Endothelial cell of umbilical vein (primary cell): Measurements from ENCODE around the gene CDKL4. TPM values are rescaled to one million over a fixed set of nuclear protein-coding genes. Genes with fewer than 3 reads are reported as not detected.
"Not testable (repeated sequence)": the region's sequence is repeated elsewhere in the genome, so short reads cannot be mapped to it uniquely, and the experiment has no call there.

Experiments used
- BruUV-seq: library from RNA; stranded (reverse); fragments of 400-500 nt; replicated peaks from 2 replicates; lab custom pipeline; 2021; lab: Mats Ljungman, UMichigan
- CTCF ChIA-PET: fragments of 300-600, 350-600 bp; sonication (Branson Sonifier 250); formaldehyde crosslinking; loops from one replicate; lab custom pipeline; 2021; ENCODE audit warnings: antibody characterized with exemption, inconsistent platforms; lab: Charles Lee
- POLR2A ChIA-PET: fragments of 300-600, 350-600 bp; sonication (Branson Sonifier 250); formaldehyde crosslinking; loops from one replicate; lab custom pipeline; 2021; ENCODE audit warnings: antibody characterized with exemption, inconsistent platforms; lab: Charles Lee
- DNase-seq: peaks from one replicate; pipeline ENCODE4 v3.0.0-alpha.2; 2011; ENCODE audit warnings: low read depth, low spot score
- FAIRE-seq: peaks from 2 replicates; lab custom pipeline; 2011; peaks lifted over from hg19 to GRCh38; lab: Jason Lieb, UNC
- H2AFZ ChIP-seq: 2 replicates; pipeline ENCODE4 v1.6.0; 2012; ENCODE audit warnings: low read depth, low read length, control low read depth, inconsistent platforms
- H3K27ac ChIP-seq: 2 replicates; pipeline ENCODE4 v1.5.1; 2011; ENCODE audit warnings: low read depth, mild to moderate bottlenecking, control low read depth, low read length, moderate library complexity; ENCODE audit not compliant: insufficient read depth
- H3K27me3 ChIP-seq, 2 experiments: 2 replicates each; pipeline versions ENCODE4 v1.6.0 to v1.6.1; 2011; ENCODE audit warnings: low read length in 2 of 2, mixed read lengths in 1 of 2; ENCODE audit not compliant: control insufficient read depth in 2 of 2, insufficient read depth in 2 of 2
- H3K36me3 ChIP-seq, 2 experiments: 2 replicates in 1 of 2; 3 replicates in 1 of 2; pipeline ENCODE4 v1.5.1; 2011; ENCODE audit warnings: low read length in 2 of 2, mild to moderate bottlenecking in 1 of 2, moderate library complexity in 1 of 2; ENCODE audit not compliant: control insufficient read depth in 2 of 2, insufficient read depth in 2 of 2; ENCODE audit errors: extremely low read depth in 1 of 2
- H3K4me1 ChIP-seq: 3 replicates; pipeline ENCODE4 v1.5.1; 2011; ENCODE audit warnings: mild to moderate bottlenecking, low read length; ENCODE audit not compliant: control insufficient read depth, insufficient read depth; ENCODE audit errors: extremely low read depth
- H3K4me2 ChIP-seq: 2 replicates; pipeline ENCODE4 v1.6.1; 2011; ENCODE audit warnings: low read length, control low read depth, mixed read lengths; ENCODE audit not compliant: insufficient read depth
- H3K4me3 ChIP-seq, 3 experiments: fragments of 200-600 bp in 1 of 3; sonication (generic), shearing (Covaris generic) in 1 of 3; replicated peaks in 1 of 3; 2 replicates each; pipeline ENCODE4 v1.5.1; 2011 to 2016; ENCODE audit warnings: control low read depth in 3 of 3, low read length in 3 of 3, mild to moderate bottlenecking in 2 of 3, inconsistent platforms in 1 of 3, low read depth in 1 of 3, moderate library complexity in 1 of 3; ENCODE audit not compliant: insufficient read depth in 1 of 3
- H3K79me2 ChIP-seq: 2 replicates; pipeline ENCODE4 v1.6.0; 2012; ENCODE audit warnings: low read length, inconsistent platforms; ENCODE audit not compliant: control insufficient read depth, insufficient read depth
- H3K9ac ChIP-seq: replicated peaks from 2 replicates; pipeline ENCODE3; 2011; ENCODE audit warnings: low read length, control low read depth; ENCODE audit not compliant: insufficient read depth; ENCODE audit errors: extremely low read depth
- H3K9me1 ChIP-seq: replicated peaks from 3 replicates; pipeline ENCODE4 v1.6.0; 2011; ENCODE audit warnings: mild to moderate bottlenecking, low read length; ENCODE audit not compliant: control insufficient read depth, insufficient read depth; ENCODE audit errors: extremely low read depth
- H3K9me3 ChIP-seq: replicated peaks from 2 replicates; pipeline ENCODE4 v1.5.1; 2012; ENCODE audit warnings: low read length, inconsistent platforms; ENCODE audit not compliant: control insufficient read depth, insufficient read depth
- H4K20me1 ChIP-seq: replicated peaks from 2 replicates; pipeline ENCODE3; 2011; ENCODE audit warnings: mild to moderate bottlenecking, low read length; ENCODE audit not compliant: control insufficient read depth, insufficient read depth; ENCODE audit errors: extremely low read depth
- CTCF ChIP-seq, 2 donors: IDR thresholded peaks; 1 replicate in 1 of 2; 2 replicates in 1 of 2; pipeline ENCODE4 v1.5.1; 2011; ENCODE audit warnings: low read length in 2 of 2, mild to moderate bottlenecking in 2 of 2, moderate library complexity in 2 of 2, control low read depth in 1 of 2, inconsistent platforms in 1 of 2, low read depth in 1 of 2; ENCODE audit not compliant: insufficient read depth in 1 of 2; ENCODE audit errors: extremely low read depth in 1 of 2
- EZH2 ChIP-seq: IDR thresholded peaks from 2 replicates; pipeline ENCODE4 v1.6.1; 2012; ENCODE audit warnings: borderline replicate concordance, low read depth, mild to moderate bottlenecking, moderate library complexity, low read length, inconsistent platforms; ENCODE audit not compliant: severe bottlenecking
- FOS ChIP-seq: IDR thresholded peaks from 2 replicates; pipeline ENCODE4 v1.6.1; 2011; ENCODE audit warnings: mild to moderate bottlenecking, low read length, moderate library complexity, borderline replicate concordance; ENCODE audit not compliant: insufficient read depth
- GATA2 ChIP-seq: IDR thresholded peaks from 2 replicates; pipeline ENCODE4 v1.7.0; 2011; ENCODE audit warnings: low read depth, mild to moderate bottlenecking, moderate library complexity, mixed read lengths, low read length; ENCODE audit not compliant: insufficient read length, insufficient read depth
- JUN ChIP-seq: IDR thresholded peaks from 2 replicates; pipeline ENCODE4 v1.6.1; 2011; ENCODE audit warnings: borderline replicate concordance, low read depth; ENCODE audit not compliant: insufficient read length, insufficient read depth
- MAX ChIP-seq: IDR thresholded peaks from 2 replicates; pipeline ENCODE4 v1.6.1; 2011; ENCODE audit not compliant: insufficient read depth, insufficient read length
- MYC ChIP-seq: IDR thresholded peaks from one replicate; pipeline ENCODE4 v1.6.1; 2011; ENCODE audit warnings: mild to moderate bottlenecking, low read depth, low read length
- POLR2A ChIP-seq: IDR thresholded peaks from 2 replicates; pipeline ENCODE4 v1.6.1; 2012; ENCODE audit warnings: low read depth, mild to moderate bottlenecking, control low read depth, low read length
- POLR2AphosphoS5 ChIP-seq: IDR thresholded peaks from 2 replicates; pipeline ENCODE4 v1.6.1; 2012; ENCODE audit warnings: low read depth, mild to moderate bottlenecking, control low read depth, low read length, moderate library complexity; ENCODE audit not compliant: insufficient read depth
- dilution Hi-C: fragments of 300-500 bp; cut with MboI; formaldehyde crosslinking; loops from one replicate; pipeline ENCODE4 v1.15.0; 2019; ENCODE audit warnings: low sequenced_read_pairs; ENCODE audit not compliant: extremely low pct_ligation_motif_present
- intact Hi-C: fragments of 100-400 bp; cut with micrococcal nuclease; formaldehyde crosslinking; loops from one replicate; pipeline ENCODE4 v1.10.0; 2022
- polyA plus RNA-seq, 4 experiments: library from polyadenylated mRNA; depleted of rRNA in 3 of 4; stranded (reverse) in 3 of 4; unstranded in 1 of 4; fragments of >200 nt; gene quantifications; 2 replicates each; pipeline versions ENCODE4 v1.2.1 to v1.2.3, GENCODE V29; 2011 to 2012; ENCODE audit warnings: missing spikeins in 1 of 4
- total RNA-seq: library from RNA; stranded (reverse); gene quantifications from 2 replicates; pipeline ENCODE4 v1.2.3, GENCODE V29; 2021

The CDKL4 gene
- total and polyA plus RNA-seq, 2 donors (not counting 3 experiments of a cell fraction or from before 2014, with no cell fraction given): 0.17 to 0.75 TPM

- TF ChIP-seq MYC: no peak
- FAIRE-seq (no peak), DNase-seq (no peak)
- Histone ChIP-seq H3K36me3 (no peaks in the 10 kb centered on the region), H3K4me3 (no peak overlapping the region), H3K27ac (no peak overlapping the region), H4K20me1 (no peaks in the 10 kb centered on the region), H3K79me2 (no peaks in the 10 kb centered on the region), H3K4me2 (no peak overlapping the region), H3K9me1 (no peaks in the 10 kb centered on the region), H2AFZ (no peak overlapping the region), H3K4me1 (no peaks in the 10 kb centered on the region), H3K27me3 (no peaks in the 10 kb centered on the region), H3K9me3 (no peaks in the 10 kb centered on the region), H3K9ac (no peak overlapping the region)
- dilution Hi-C loops (no loop called here), intact Hi-C loops (no loop called here)
- ChIA-PET CTCF (no interaction called here), POLR2A (no interaction called here)
- BruUV-seq: no TSS peak
Observed at GRCh38 chr2:39156846-39157245, 86.9 kb downstream of the CDKL4 start.

GRCh38 chr2:39156107-39156506, 87.7 kb downstream of the CDKL4 start:
- TF ChIP-seq POLR2AphosphoS5 (no peak), EZH2 (no peak), JUN (no peak), FOS (no peak), POLR2A (no peak), CTCF (IDR thresholded peaks at IDR 0.05; ENCODE audit: extremely low read depth in 1 of 2, insufficient read depth in 1 of 2, low read depth in 1 of 2, low read length in 2 of 2) (no peak), MAX (no peak), GATA2 (no peak), MYC (no peak)
- H3K27me3 ChIP-seq: no peaks in the 10 kb centered on the region
- H3K79me2 ChIP-seq: no peaks in the 10 kb centered on the region
- intact Hi-C loops (no loop called here), dilution Hi-C loops (no loop called here)
- no peak overlapping the region for H2AFZ ChIP-seq
- H3K9me3 ChIP-seq: no peaks in the 10 kb centered on the region
- H3K4me2 ChIP-seq: no peak overlapping the region
- H3K27ac ChIP-seq: no peak overlapping the region
- H4K20me1 ChIP-seq: no peaks in the 10 kb centered on the region
- no peak overlapping the region for H3K9ac ChIP-seq
- ChIA-PET CTCF (interaction anchor here (0.5 to 2.2 kb wide), 3 partner anchors 12 to 86 kb away, joined by 3 to 7 read pairs (median 4); no protein-coding TSS in a partner anchor), POLR2A (no interaction called here)
- H3K4me1 ChIP-seq: no peaks in the 10 kb centered on the region
- no peaks in the 10 kb centered on the region for H3K9me1 ChIP-seq
- BruUV-seq: no TSS peak
- FAIRE-seq: no peak
- no peaks in the 10 kb centered on the region for H3K36me3 ChIP-seq
- H3K4me3 ChIP-seq: no peak overlapping the region
- DNase-seq: no peak

GRCh38 chr2:39155573-39155972, 88.2 kb downstream of the CDKL4 start:
- BruUV-seq, H3K9ac ChIP-seq, dilution Hi-C loops, H3K4me2 ChIP-seq, H4K20me1 ChIP-seq, H3K9me3 ChIP-seq, H3K9me1 ChIP-seq, H3K4me1 ChIP-seq, intact Hi-C loops, H2AFZ ChIP-seq, H3K79me2 ChIP-seq, FAIRE-seq, H3K4me3 ChIP-seq, DNase-seq, H3K27me3 ChIP-seq, H3K27ac ChIP-seq, H3K36me3 ChIP-seq: not testable (repeated sequence)
- ChIA-PET POLR2A (interaction anchor here (0.5 kb wide), 1 partner anchor 10 kb away, joined by 5 read pairs; no protein-coding TSS in a partner anchor), CTCF (interaction anchor here (0.7 to 2.2 kb wide), 4 partner anchors 9 to 35 kb away, joined by 3 to 7 read pairs (median 4); partner anchors contain the start of gene SOS1)
